HepG2 (cell line): ENCODE results near the gene SLC25A5. TPM values are rescaled to one million over a fixed set of nuclear protein-coding genes. Genes with fewer than 3 reads are reported as not detected.

Source experiments
- ISL2 ChIP-seq: sonication (generic); formaldehyde crosslinking; IDR thresholded peaks from 2 replicates; pipeline ENCODE4 v1.5.0; 2020; ENCODE audit warnings: missing genetic modification reagents
- NCOR1 ChIP-seq: fragments of 200-600 bp; sonication (generic); IDR thresholded peaks from 2 replicates; pipeline ENCODE4 v1.7.0; 2017; ENCODE audit warnings: antibody characterized with exemption, low read length, borderline replicate concordance
- SRY ChIP-seq: sonication (generic); formaldehyde crosslinking; IDR thresholded peaks from 2 replicates; pipeline ENCODE4 v1.8.0; 2022; ENCODE audit warnings: mild to moderate bottlenecking, missing genetic modification reagents
- ZFP37 ChIP-seq: sonication (generic); formaldehyde crosslinking; IDR thresholded peaks from 2 replicates; pipeline ENCODE4 v1.4.0; 2020; ENCODE audit warnings: missing genetic modification reagents, borderline replicate concordance
- ZFP90 ChIP-seq: sonication (generic); formaldehyde crosslinking; IDR thresholded peaks from 2 replicates; pipeline ENCODE4 v1.8.0; 2022; ENCODE audit warnings: missing genetic modification reagents, mild to moderate bottlenecking, inconsistent platforms, borderline replicate concordance
- ZNF160 ChIP-seq: sonication (generic); formaldehyde crosslinking; IDR thresholded peaks from 2 replicates; pipeline ENCODE4 v1.8.0; 2022; ENCODE audit warnings: mild to moderate bottlenecking, inconsistent platforms, missing genetic modification reagents
- ZNF225 ChIP-seq: sonication (generic); formaldehyde crosslinking; IDR thresholded peaks from 2 replicates; pipeline ENCODE4 v1.4.0; 2020; ENCODE audit warnings: mild to moderate bottlenecking, missing genetic modification reagents
- ZNF30 ChIP-seq: sonication (generic); formaldehyde crosslinking; IDR thresholded peaks from 2 replicates; pipeline ENCODE4 v1.5.0; 2020; ENCODE audit warnings: mild to moderate bottlenecking, missing genetic modification reagents
- ZNF670 ChIP-seq: sonication (generic); formaldehyde crosslinking; IDR thresholded peaks from 2 replicates; pipeline ENCODE4 v1.8.0; 2022; ENCODE audit warnings: mild to moderate bottlenecking, missing genetic modification reagents, borderline replicate concordance
- polyA plus RNA-seq, 8 experiments: library from polyadenylated mRNA; depleted of rRNA in 3 of 8; stranded (reverse) in 7 of 8; unstranded in 1 of 8; fragments of >200 nt; fragmentation: Illumina TruSeq in 4 of 8; extraction: Trizol in 4 of 8; gene quantifications; 2 replicates each; pipeline versions ENCODE4 v1.2.1 to v1.2.3, GENCODE V29; 2011 to 2016; ENCODE audit warnings: low read depth in 4 of 8, missing spikeins in 1 of 8, mixed read lengths in 1 of 8; ENCODE audit not compliant: insufficient read depth in 1 of 8
- total RNA-seq, 5 experiments: library from RNA; depleted of rRNA; stranded (reverse); fragments of >200 nt; fragmentation: Illumina TruSeq; extraction: Trizol; gene quantifications; 2 replicates each; pipeline ENCODE4 v1.2.3, GENCODE V29; 2016; ENCODE audit warnings: low read depth in 1 of 5
- TF ChIP-seq, protein P1 (sequence below): sonication (generic); formaldehyde crosslinking; IDR thresholded peaks from 2 replicates; pipeline ENCODE4 v1.9.0; 2022; ENCODE audit warnings: low read depth, missing genetic modification reagents
- TF ChIP-seq, protein P2 (sequence below): sonication (generic); formaldehyde crosslinking; IDR thresholded peaks from 2 replicates; pipeline ENCODE4 v1.4.0; 2020; ENCODE audit warnings: mild to moderate bottlenecking, missing genetic modification reagents
- TF ChIP-seq, protein P3 (sequence below): sonication (generic); formaldehyde crosslinking; IDR thresholded peaks from 2 replicates; pipeline ENCODE4 v1.5.1; 2020; ENCODE audit warnings: mild to moderate bottlenecking, missing genetic modification reagents, moderate library complexity
- TF ChIP-seq, protein P4 (sequence below): sonication (generic); formaldehyde crosslinking; IDR thresholded peaks from 2 replicates; pipeline ENCODE4 v1.5.0; 2020; ENCODE audit warnings: mild to moderate bottlenecking, missing genetic modification reagents

The SLC25A5 gene
- total and polyA plus RNA-seq, 2 of the 13 experiments (the other 11 are each of a cell fraction or from before 2014, with no cell fraction given): 300 to 402 TPM

DNA sequence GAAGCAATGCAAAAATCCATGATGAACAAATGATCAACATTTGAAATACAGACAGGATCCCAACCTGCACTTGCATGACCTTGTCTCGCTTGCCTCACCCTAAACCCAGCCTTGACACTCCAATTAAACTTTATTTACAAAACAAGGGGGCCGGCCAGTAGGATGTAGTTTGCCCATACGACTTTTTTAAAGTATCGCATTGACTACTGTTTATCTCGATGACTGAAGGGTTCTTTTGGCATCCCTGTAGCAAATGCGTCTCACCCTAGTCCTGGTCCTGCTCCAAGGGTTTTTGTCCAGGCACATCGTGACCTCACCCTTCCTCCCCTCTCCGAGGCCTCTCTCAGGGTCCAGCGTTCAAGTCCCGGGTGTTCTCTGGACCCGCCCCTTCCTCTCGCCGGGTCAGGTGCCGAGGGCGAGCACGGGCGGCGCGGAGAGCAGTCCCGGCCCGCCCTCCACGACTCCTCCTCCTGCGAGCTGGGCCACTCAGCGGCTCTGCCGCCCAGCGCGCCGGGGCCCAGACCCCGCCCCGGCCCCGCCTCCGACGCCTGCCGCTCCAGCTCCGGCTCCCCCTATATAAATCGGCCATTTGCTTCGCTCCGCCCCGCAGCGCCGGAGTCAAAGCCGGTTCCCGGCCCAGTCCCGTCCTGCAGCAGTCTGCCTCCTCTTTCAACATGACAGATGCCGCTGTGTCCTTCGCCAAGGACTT, at the start of gene SLC25A5 (continued):
- TF ChIP-seq, protein P1, sequence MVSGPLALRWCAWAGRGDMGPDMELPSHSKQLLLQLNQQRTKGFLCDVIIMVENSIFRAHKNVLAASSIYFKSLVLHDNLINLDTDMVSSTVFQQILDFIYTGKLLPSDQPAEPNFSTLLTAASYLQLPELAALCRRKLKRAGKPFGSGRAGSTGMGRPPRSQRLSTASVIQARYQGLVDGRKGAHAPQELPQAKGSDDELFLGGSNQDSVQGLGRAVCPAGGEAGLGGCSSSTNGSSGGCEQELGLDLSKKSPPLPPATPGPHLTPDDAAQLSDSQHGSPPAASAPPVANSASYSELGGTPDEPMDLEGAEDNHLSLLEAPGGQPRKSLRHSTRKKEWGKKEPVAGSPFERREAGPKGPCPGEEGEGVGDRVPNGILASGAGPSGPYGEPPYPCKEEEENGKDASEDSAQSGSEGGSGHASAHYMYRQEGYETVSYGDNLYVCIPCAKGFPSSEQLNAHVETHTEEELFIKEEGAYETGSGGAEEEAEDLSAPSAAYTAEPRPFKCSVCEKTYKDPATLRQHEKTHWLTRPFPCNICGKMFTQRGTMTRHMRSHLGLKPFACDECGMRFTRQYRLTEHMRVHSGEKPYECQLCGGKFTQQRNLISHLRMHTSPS (CRISPR knock-in tag): no peak
- TF ChIP-seq ZNF225 (CRISPR knock-in tag) (no peak), NCOR1 (peak; percentile 16; the same call in 1 of the 2 replicates), ISL2 (no peak), ZNF160 (CRISPR knock-in tag) (no peak), ZNF670 (CRISPR knock-in tag) (no peak), SRY (CRISPR knock-in tag) (peak; percentile 19; the same call in 1 of the 2 replicates), ZFP37 (CRISPR knock-in tag) (no peak), ZNF30 (CRISPR knock-in tag) (no peak), ZFP90 (CRISPR knock-in tag) (no peak)
- TF ChIP-seq, protein P2, sequence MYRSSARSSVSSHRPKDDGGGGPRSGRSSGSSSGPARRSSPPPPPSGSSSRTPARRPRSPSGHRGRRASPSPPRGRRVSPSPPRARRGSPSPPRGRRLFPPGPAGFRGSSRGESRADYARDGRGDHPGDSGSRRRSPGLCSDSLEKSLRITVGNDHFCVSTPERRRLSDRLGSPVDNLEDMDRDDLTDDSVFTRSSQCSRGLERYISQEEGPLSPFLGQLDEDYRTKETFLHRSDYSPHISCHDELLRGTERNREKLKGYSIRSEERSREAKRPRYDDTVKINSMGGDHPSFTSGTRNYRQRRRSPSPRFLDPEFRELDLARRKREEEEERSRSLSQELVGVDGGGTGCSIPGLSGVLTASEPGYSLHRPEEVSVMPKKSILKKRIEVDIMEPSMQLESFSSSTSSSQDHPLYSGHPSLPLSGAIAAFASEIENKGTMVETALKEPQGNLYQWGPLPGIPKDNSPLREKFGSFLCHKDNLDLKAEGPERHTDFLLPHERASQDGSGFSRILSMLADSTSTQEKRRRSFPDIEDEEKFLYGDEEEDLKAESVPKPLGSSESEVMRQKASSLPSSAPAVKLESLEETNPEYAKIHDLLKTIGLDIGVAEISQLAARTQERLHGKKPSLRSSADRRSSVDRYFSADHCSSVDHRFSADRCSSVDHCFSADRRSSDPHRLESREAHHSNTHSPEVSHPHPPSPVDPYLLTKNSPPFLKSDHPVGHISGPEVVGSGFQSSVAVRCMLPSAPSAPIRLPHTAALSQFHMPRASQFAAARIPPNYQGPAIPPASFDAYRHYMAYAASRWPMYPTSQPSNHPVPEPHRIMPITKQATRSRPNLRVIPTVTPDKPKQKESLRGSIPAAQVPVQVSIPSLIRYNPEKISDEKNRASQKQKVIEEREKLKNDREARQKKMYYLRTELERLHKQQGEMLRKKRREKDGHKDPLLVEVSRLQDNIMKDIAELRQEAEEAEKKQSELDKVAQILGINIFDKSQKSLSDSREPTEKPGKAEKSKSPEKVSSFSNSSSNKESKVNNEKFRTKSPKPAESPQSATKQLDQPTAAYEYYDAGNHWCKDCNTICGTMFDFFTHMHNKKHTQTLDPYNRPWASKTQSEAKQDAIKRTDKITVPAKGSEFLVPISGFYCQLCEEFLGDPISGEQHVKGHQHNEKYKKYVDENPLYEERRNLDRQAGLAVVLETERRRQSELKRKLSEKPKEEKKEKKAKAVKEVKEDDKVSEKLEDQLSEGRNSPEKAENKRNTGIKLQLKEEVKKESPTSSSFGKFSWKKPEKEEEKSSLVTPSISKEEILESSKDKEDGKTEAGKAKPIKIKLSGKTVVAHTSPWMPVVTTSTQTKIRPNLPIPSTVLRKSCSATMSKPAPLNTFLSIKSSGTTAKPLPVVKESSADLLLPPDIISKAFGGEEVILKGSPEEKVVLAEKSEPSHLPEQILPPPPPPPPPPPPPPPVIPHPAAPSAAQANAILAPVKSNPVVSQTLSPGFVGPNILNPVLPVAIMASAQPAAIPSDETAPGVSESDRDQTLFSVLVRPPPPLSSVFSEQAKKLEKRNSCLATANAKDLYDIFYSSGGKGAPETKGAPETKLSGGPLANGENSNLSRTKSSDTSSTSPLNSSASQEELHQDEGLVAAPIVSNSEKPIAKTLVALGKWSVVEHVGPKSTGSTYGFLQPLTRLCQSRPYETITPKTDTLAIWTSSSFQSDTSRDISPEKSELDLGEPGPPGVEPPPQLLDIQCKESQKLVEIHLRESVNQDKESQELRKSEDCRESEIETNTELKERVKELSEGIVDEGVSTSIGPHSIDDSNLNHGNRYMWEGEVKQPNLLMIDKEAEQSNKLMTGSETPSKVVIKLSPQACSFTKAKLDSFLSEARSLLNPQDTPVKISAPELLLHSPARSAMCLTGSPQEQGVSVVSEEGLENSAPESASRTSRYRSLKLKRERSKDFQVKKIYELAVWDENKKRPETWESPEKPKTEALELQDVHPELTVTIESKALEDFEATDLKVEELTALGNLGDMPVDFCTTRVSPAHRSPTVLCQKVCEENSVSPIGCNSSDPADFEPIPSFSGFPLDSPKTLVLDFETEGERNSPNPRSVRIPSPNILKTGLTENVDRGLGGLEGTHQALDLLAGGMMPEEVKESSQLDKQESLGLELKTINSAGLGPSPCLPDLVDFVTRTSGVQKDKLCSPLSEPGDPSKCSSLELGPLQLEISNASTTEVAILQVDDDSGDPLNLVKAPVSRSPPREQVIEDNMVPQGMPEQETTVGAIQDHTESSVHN: no peak
- TF ChIP-seq, protein P3, sequence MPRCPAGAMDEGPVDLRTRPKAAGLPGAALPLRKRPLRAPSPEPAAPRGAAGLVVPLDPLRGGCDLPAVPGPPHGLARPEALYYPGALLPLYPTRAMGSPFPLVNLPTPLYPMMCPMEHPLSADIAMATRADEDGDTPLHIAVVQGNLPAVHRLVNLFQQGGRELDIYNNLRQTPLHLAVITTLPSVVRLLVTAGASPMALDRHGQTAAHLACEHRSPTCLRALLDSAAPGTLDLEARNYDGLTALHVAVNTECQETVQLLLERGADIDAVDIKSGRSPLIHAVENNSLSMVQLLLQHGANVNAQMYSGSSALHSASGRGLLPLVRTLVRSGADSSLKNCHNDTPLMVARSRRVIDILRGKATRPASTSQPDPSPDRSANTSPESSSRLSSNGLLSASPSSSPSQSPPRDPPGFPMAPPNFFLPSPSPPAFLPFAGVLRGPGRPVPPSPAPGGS: no peak
- TF ChIP-seq, protein P4, sequence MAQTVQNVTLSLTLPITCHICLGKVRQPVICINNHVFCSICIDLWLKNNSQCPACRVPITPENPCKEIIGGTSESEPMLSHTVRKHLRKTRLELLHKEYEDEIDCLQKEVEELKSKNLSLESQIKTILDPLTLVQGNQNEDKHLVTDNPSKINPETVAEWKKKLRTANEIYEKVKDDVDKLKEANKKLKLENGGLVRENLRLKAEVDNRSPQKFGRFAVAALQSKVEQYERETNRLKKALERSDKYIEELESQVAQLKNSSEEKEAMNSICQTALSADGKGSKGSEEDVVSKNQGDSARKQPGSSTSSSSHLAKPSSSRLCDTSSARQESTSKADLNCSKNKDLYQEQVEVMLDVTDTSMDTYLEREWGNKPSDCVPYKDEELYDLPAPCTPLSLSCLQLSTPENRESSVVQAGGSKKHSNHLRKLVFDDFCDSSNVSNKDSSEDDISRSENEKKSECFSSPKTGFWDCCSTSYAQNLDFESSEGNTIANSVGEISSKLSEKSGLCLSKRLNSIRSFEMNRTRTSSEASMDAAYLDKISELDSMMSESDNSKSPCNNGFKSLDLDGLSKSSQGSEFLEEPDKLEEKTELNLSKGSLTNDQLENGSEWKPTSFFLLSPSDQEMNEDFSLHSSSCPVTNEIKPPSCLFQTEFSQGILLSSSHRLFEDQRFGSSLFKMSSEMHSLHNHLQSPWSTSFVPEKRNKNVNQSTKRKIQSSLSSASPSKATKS (CRISPR knock-in tag): no peak
